H9 (cell line): Measurements from ENCODE around the gene ZNF644. TPM values are rescaled to one million over a fixed set of nuclear protein-coding genes. Genes with fewer than 3 reads are reported as not detected.

Experiments
- DNase-seq: peaks from one replicate; pipeline ENCODE4 v3.0.0-alpha.2; 2017
- H2AFZ ChIP-seq: one replicate; pipeline ENCODE4 v1.6.1; 2013; ENCODE audit warnings: mild to moderate bottlenecking, low read length, control low read depth, moderate library complexity
- H2AK5ac ChIP-seq: 2 replicates; pipeline ENCODE4 v1.6.1; 2013; ENCODE audit warnings: low read length, control low read depth, mixed read lengths; ENCODE audit not compliant: insufficient read length
- H2BK120ac ChIP-seq: one replicate; pipeline ENCODE4 v1.6.1; 2013; ENCODE audit warnings: low read depth, mild to moderate bottlenecking, low read length, control low read depth, inconsistent platforms; ENCODE audit not compliant: poor library complexity, severe bottlenecking
- H2BK12ac ChIP-seq: 2 replicates; pipeline ENCODE4 v1.6.1; 2013; ENCODE audit warnings: low read length, control low read depth, mixed read lengths, low read depth; ENCODE audit not compliant: insufficient read length
- H2BK15ac ChIP-seq: 2 replicates; pipeline ENCODE4 v1.6.1; 2013; ENCODE audit warnings: low read depth, low read length, control low read depth
- H2BK20ac ChIP-seq: one replicate; pipeline ENCODE4 v1.6.1; 2013; ENCODE audit warnings: low read depth, mild to moderate bottlenecking, low read length, control low read depth, inconsistent platforms; ENCODE audit not compliant: poor library complexity, severe bottlenecking
- H2BK5ac ChIP-seq: 2 replicates; pipeline ENCODE4 v1.6.1; 2013; ENCODE audit warnings: low read length, control low read depth, mixed read lengths; ENCODE audit not compliant: insufficient read length
- H3K14ac ChIP-seq: 2 replicates; pipeline ENCODE4 v1.6.1; 2013; ENCODE audit warnings: low read length, control low read depth; ENCODE audit not compliant: insufficient read depth
- H3K18ac ChIP-seq: 2 replicates; pipeline ENCODE4 v1.6.1; 2013; ENCODE audit warnings: low read depth, mild to moderate bottlenecking, mixed read lengths, low read length, control low read depth; ENCODE audit not compliant: insufficient read length
- H3K23ac ChIP-seq: 2 replicates; pipeline ENCODE4 v1.6.1; 2013; ENCODE audit warnings: low read length, control low read depth, mixed read lengths, low read depth; ENCODE audit not compliant: insufficient read length
- H3K23me2 ChIP-seq: 2 replicates; pipeline ENCODE4 v1.6.1; 2013; ENCODE audit warnings: low read depth, mild to moderate bottlenecking, mixed read lengths, low read length, control low read depth; ENCODE audit not compliant: insufficient read length, poor library complexity, severe bottlenecking
- H3K27ac ChIP-seq: 2 replicates; pipeline ENCODE4 v1.5.1; 2013; ENCODE audit warnings: low read length, control low read depth, mixed read lengths, low read depth; ENCODE audit not compliant: insufficient read length
- H3K27me3 ChIP-seq: 2 replicates; pipeline ENCODE4 v1.6.1; 2013; ENCODE audit warnings: low read length, control low read depth, inconsistent platforms; ENCODE audit not compliant: insufficient read depth
- H3K4ac ChIP-seq: 2 replicates; pipeline ENCODE4 v1.6.1; 2013; ENCODE audit warnings: low read depth, mild to moderate bottlenecking, control low read depth, inconsistent platforms, low read length, moderate library complexity
- H3K4me1 ChIP-seq: 2 replicates; pipeline ENCODE4 v1.6.1; 2013; ENCODE audit warnings: low read length, control low read depth, inconsistent platforms; ENCODE audit not compliant: insufficient read depth
- H3K4me2 ChIP-seq: 2 replicates; pipeline ENCODE4 v1.6.1; 2013; ENCODE audit warnings: low read length, control low read depth, mixed read lengths; ENCODE audit not compliant: insufficient read length, insufficient read depth
- H3K56ac ChIP-seq: 2 replicates; pipeline ENCODE4 v1.6.1; 2013; ENCODE audit warnings: low read depth, mild to moderate bottlenecking, mixed read lengths, low read length, control low read depth; ENCODE audit not compliant: insufficient read length
- H3K79me1 ChIP-seq: 2 replicates; pipeline ENCODE4 v1.6.1; 2013; ENCODE audit warnings: low read depth, mild to moderate bottlenecking, moderate library complexity, low read length, control low read depth, inconsistent platforms; ENCODE audit not compliant: insufficient read depth, poor library complexity, severe bottlenecking
- H3K79me2 ChIP-seq: 2 replicates; pipeline ENCODE4 v1.6.1; 2013; ENCODE audit warnings: low read length, control low read depth, inconsistent platforms; ENCODE audit not compliant: insufficient read depth
- H3K9ac ChIP-seq: 2 replicates; pipeline ENCODE4 v1.6.1; 2013; ENCODE audit warnings: low read length, control low read depth, mixed read lengths; ENCODE audit not compliant: insufficient read length; ENCODE audit errors: extremely low read depth
- H3K9me3 ChIP-seq: one replicate; pipeline ENCODE4 v1.6.1; 2013; ENCODE audit warnings: low read depth, low read length, inconsistent platforms; ENCODE audit not compliant: control insufficient read depth
- H3T11ph ChIP-seq: one replicate; pipeline ENCODE4 v1.6.1; 2013; ENCODE audit warnings: mild to moderate bottlenecking, low read length, control low read depth, inconsistent platforms
- H4K20me1 ChIP-seq: one replicate; pipeline ENCODE4 v1.6.1; 2013; ENCODE audit not compliant: control insufficient read depth, insufficient read length, insufficient read depth
- H4K5ac ChIP-seq: 2 replicates; pipeline ENCODE4 v1.6.1; 2013; ENCODE audit warnings: low read depth, mild to moderate bottlenecking, mixed read lengths, low read length, control low read depth; ENCODE audit not compliant: insufficient read length
- H4K8ac ChIP-seq: replicated peaks from 2 replicates; pipeline ENCODE4 v1.6.1; 2013; ENCODE audit warnings: low read length, control low read depth, mixed read lengths, low read depth; ENCODE audit not compliant: insufficient read length
- H4K91ac ChIP-seq: 2 replicates; pipeline ENCODE4 v1.6.1; 2013; ENCODE audit warnings: low read depth, mild to moderate bottlenecking, moderate library complexity, mixed read lengths, low read length, control low read depth; ENCODE audit not compliant: insufficient read length
- H3K27ac Mint-ChIP-seq, 3 experiments: 2 replicates in 2 of 3; 3 replicates in 1 of 3; pipeline ENCODE4 v1.8.0; 2020 to 2021; ENCODE audit warnings: mixed read lengths in 3 of 3, mild to moderate bottlenecking in 1 of 3, moderate library complexity in 1 of 3
- H3K27me3 Mint-ChIP-seq: 2 replicates; pipeline ENCODE4 v1.8.0; 2021; ENCODE audit warnings: low read depth, mild to moderate bottlenecking, moderate library complexity, mixed read lengths
- H3K36me3 Mint-ChIP-seq, 3 experiments: 2 replicates in 2 of 3; 3 replicates in 1 of 3; pipeline ENCODE4 v1.8.0; 2020 to 2021; ENCODE audit warnings: low read depth in 3 of 3, mixed read lengths in 3 of 3; ENCODE audit not compliant: insufficient read depth in 1 of 3
- H3K4me1 Mint-ChIP-seq, 2 experiments: 2 replicates each; pipeline ENCODE4 v1.8.0; 2020; ENCODE audit warnings: mixed read lengths in 2 of 2
- H3K4me3 Mint-ChIP-seq, 2 experiments: 2 replicates in 1 of 2; 3 replicates in 1 of 2; pipeline ENCODE4 v1.8.0; 2020 to 2021; ENCODE audit warnings: mild to moderate bottlenecking in 2 of 2, mixed read lengths in 2 of 2, moderate library complexity in 1 of 2
- H3K9me3 Mint-ChIP-seq, 2 experiments: 2 replicates in 1 of 2; 3 replicates in 1 of 2; pipeline ENCODE4 v1.8.0; 2020; ENCODE audit warnings: mild to moderate bottlenecking in 2 of 2, mixed read lengths in 2 of 2, moderate library complexity in 1 of 2
- CTCF ChIP-seq: fragments of 200-600 bp; sonication (generic); conservative IDR thresholded peaks from 3 replicates; pipeline ENCODE4 v1.8.0; 2021; ENCODE audit warnings: antibody characterized with exemption, mild to moderate bottlenecking
- WGBS: extraction: QIAGEN DNeasy Blood & Tissue Kit; methylation state at CpG from one replicate; pipeline ENCODE4 v1.1.7; 2013; ENCODE audit warnings: missing lambda C conversion rate, low lambda C conversion rate, mixed read lengths; ENCODE audit not compliant: insufficient read length; ENCODE audit errors: extremely low coverage; 5-methylcytosine and 5-hydroxymethylcytosine counted together
- total RNA-seq: library from RNA; stranded (reverse); gene quantifications from 2 replicates; pipeline ENCODE4 v1.2.1, GENCODE V29; 2021

The ZNF644 gene
- total RNA-seq, 1 experiment from 2014 or later = 78.9 TPM

- Histone ChIP-seq H3K79me1 (peaks cover 5% of the 10 kb centered on the region), H4K5ac (no peak overlapping the region), H3K27me3 (no peaks in the 10 kb centered on the region), H4K20me1 (no peaks in the 10 kb centered on the region), H3K23me2 (no peaks in the 10 kb centered on the region), H2AK5ac (no peak overlapping the region), H2BK12ac (no peak overlapping the region), H3K4ac (no peak overlapping the region), H2BK20ac (no peak overlapping the region), H3K56ac (no peak overlapping the region), H3K79me2 (peaks cover 35% of the 10 kb centered on the region; the same call in 1 of the 2 replicates), H3K23ac (no peak overlapping the region), H2BK5ac (no peak overlapping the region), H3T11ph (no peak overlapping the region), H4K8ac (no peak overlapping the region), H3K18ac (no peak overlapping the region), H3K4me1 (peaks cover 2% of the 10 kb centered on the region; the same call in 1 of the 2 replicates), H2BK15ac (no peak overlapping the region), H3K14ac (no peak overlapping the region), H3K9me3 (no peaks in the 10 kb centered on the region), H3K27ac (no peak overlapping the region), H3K9ac (no peak overlapping the region), H3K4me2 (no peak overlapping the region), H2BK120ac (no peak overlapping the region), H2AFZ (no peak overlapping the region), H4K91ac (no peak overlapping the region)
- no peak for TF ChIP-seq CTCF
- no peaks in the 10 kb centered on the region for H3K27me3 Mint-ChIP-seq
- peak overlapping the region in 1 of 3 experiments; percentile 28; a peak in 1 of 7 replicates for H3K27ac Mint-ChIP-seq
- no peak overlapping the region for H3K4me3 Mint-ChIP-seq
- H3K4me1 Mint-ChIP-seq = peaks cover 23 to 34% of the 10 kb centered on the region in 2 experiments
- H3K36me3 Mint-ChIP-seq = peaks cover 8 to 18% (median 11%) of the 10 kb centered on the region in 3 experiments; a peak in 6 of 7 replicates
- no peak for DNase-seq
- no peaks in the 10 kb centered on the region; a peak in 1 of 5 replicates for H3K9me3 Mint-ChIP-seq
- no CpG with 5 or more reads among the region's 5 CpGs for WGBS
Observed at GRCh38 chr1:90959352-90960206, 62.3 kb downstream of the ZNF644 start.
